IMR-90 (cell line): ENCODE results near the gene CGNL1. TPM values are rescaled to one million over a fixed set of nuclear protein-coding genes. Genes with fewer than 3 reads are reported as not detected.

Source experiments
- ATAC-seq: fragments of 200-7000 bp; cut with Tn5 transposase; 2 replicates; pipeline ENCODE4 v1.9.1; 2020; ENCODE audit warnings: low read depth, mild to moderate bottlenecking, moderate library complexity
- BruUV-seq: library from RNA; stranded (reverse); fragments of 400-500 nt; replicated peaks from 2 replicates; lab custom pipeline; 2021; lab: Mats Ljungman, UMichigan
- CTCF ChIA-PET: fragments of 300-600 bp; formaldehyde crosslinking; extraction: SDS; loops from one replicate; lab custom pipeline; 2021; ENCODE audit warnings: antibody characterized with exemption; lab: Yijun Ruan, JAX
- POLR2A ChIA-PET: fragments of 300-600 bp; sonication (Branson Sonifier 250); formaldehyde crosslinking; loops from one replicate; lab custom pipeline; 2022; ENCODE audit warnings: antibody characterized with exemption; ENCODE audit not compliant: unreplicated experiment; lab: Charles Lee
- DNase-seq: peaks from one replicate; pipeline ENCODE4 v3.0.0; 2013
- H2AFZ ChIP-seq: replicated peaks from 2 replicates; pipeline ENCODE3; 2013; ENCODE audit warnings: low read length, mild to moderate bottlenecking; ENCODE audit not compliant: poor library complexity
- H2AK5ac ChIP-seq: 2 replicates; pipeline ENCODE4 v1.6.1; 2013; ENCODE audit warnings: low read depth, low read length, inconsistent platforms
- H2AK9ac ChIP-seq: replicated peaks from 2 replicates; pipeline ENCODE3; 2013; ENCODE audit warnings: mild to moderate bottlenecking, low read depth, low read length, moderate library complexity; ENCODE audit not compliant: poor library complexity
- H2BK120ac ChIP-seq: 2 replicates; pipeline ENCODE4 v1.6.1; 2013; ENCODE audit warnings: low read depth, low read length, inconsistent platforms
- H2BK15ac ChIP-seq: 3 replicates; pipeline ENCODE4 v1.6.1; 2013; ENCODE audit warnings: low read depth, low read length, inconsistent platforms
- H2BK20ac ChIP-seq: 2 replicates; pipeline ENCODE4 v1.6.1; 2013; ENCODE audit warnings: low read depth, mild to moderate bottlenecking, inconsistent platforms, low read length, moderate library complexity
- H2BK5ac ChIP-seq: 2 replicates; pipeline ENCODE4 v1.6.1; 2013; ENCODE audit warnings: mild to moderate bottlenecking, low read depth, low read length, inconsistent platforms; ENCODE audit not compliant: poor library complexity, severe bottlenecking
- H3K14ac ChIP-seq: replicated peaks from 2 replicates; pipeline ENCODE4 v1.6.1; 2013; ENCODE audit warnings: low read depth, low read length, inconsistent platforms
- H3K18ac ChIP-seq: 2 replicates; pipeline ENCODE4 v1.6.1; 2013; ENCODE audit warnings: low read depth, low read length, control low read depth
- H3K23ac ChIP-seq: 2 replicates; pipeline ENCODE4 v1.6.1; 2013; ENCODE audit warnings: low read depth, low read length, inconsistent platforms
- H3K27ac ChIP-seq: 2 replicates; pipeline ENCODE4 v1.5.1; 2013; ENCODE audit warnings: mild to moderate bottlenecking, control low read depth, low read length; ENCODE audit not compliant: insufficient read depth
- H3K27me3 ChIP-seq: 2 replicates; pipeline ENCODE4 v1.6.1; 2013; ENCODE audit warnings: low read length; ENCODE audit not compliant: control insufficient read depth, insufficient read depth
- H3K36me3 ChIP-seq: 2 replicates; pipeline ENCODE4 v1.6.1; 2013; ENCODE audit warnings: low read length, mixed read lengths; ENCODE audit not compliant: control insufficient read depth, insufficient read depth
- H3K4ac ChIP-seq: 2 replicates; pipeline ENCODE4 v1.6.1; 2013; ENCODE audit warnings: low read depth, low read length, inconsistent platforms
- H3K4me1 ChIP-seq: 2 replicates; pipeline ENCODE4 v1.6.1; 2013; ENCODE audit warnings: low read length, mixed read lengths; ENCODE audit not compliant: control insufficient read depth, insufficient read depth
- H3K4me2 ChIP-seq: 2 replicates; pipeline ENCODE4 v1.6.1; 2013; ENCODE audit warnings: low read depth, mild to moderate bottlenecking, control low read depth, low read length, moderate library complexity
- H3K4me3 ChIP-seq: 2 replicates; pipeline ENCODE4 v1.5.1; 2013; ENCODE audit warnings: low read depth, mild to moderate bottlenecking, control low read depth, low read length, moderate library complexity; ENCODE audit not compliant: insufficient read depth
- H3K56ac ChIP-seq: 2 replicates; pipeline ENCODE4 v1.6.1; 2013; ENCODE audit warnings: low read length, inconsistent platforms; ENCODE audit not compliant: insufficient read depth; ENCODE audit errors: extremely low read depth
- H3K79me1 ChIP-seq, 2 experiments: 2 replicates each; pipeline ENCODE4 v1.6.1; 2013; ENCODE audit warnings: low read length in 2 of 2, inconsistent platforms in 1 of 2, low read depth in 1 of 2
- H3K9ac ChIP-seq: 2 replicates; pipeline ENCODE4 v1.6.1; 2013; ENCODE audit warnings: low read depth, low read length, control low read depth
- H3K9me1 ChIP-seq: 2 replicates; pipeline ENCODE4 v1.6.1; 2013; ENCODE audit warnings: low read length, inconsistent platforms; ENCODE audit not compliant: insufficient read depth
- H3K9me3 ChIP-seq: 2 replicates; pipeline ENCODE4 v1.6.1; 2013; ENCODE audit warnings: low read length; ENCODE audit not compliant: control insufficient read depth, insufficient read depth
- H4K20me1 ChIP-seq: 2 replicates; pipeline ENCODE4 v1.6.1; 2013; ENCODE audit warnings: low read length, inconsistent platforms; ENCODE audit not compliant: insufficient read depth
- H4K5ac ChIP-seq: 2 replicates; pipeline ENCODE4 v1.6.1; 2013; ENCODE audit warnings: mild to moderate bottlenecking, low read depth, low read length, control low read depth
- H4K8ac ChIP-seq, 2 experiments: 2 replicates each; pipeline ENCODE4 v1.6.1; 2013; ENCODE audit warnings: low read depth in 2 of 2, low read length in 2 of 2, control low read depth in 1 of 2, inconsistent platforms in 1 of 2
- H4K91ac ChIP-seq: 2 replicates; pipeline ENCODE4 v1.6.1; 2013; ENCODE audit warnings: low read depth, low read length, inconsistent platforms; ENCODE audit not compliant: insufficient read depth
- BHLHE40 ChIP-seq: fragments of 150-350 bp; IDR thresholded peaks from 2 replicates; pipeline ENCODE4 v1.6.1; 2016; ENCODE audit warnings: mild to moderate bottlenecking, low read depth, low read length
- CEBPB ChIP-seq: IDR thresholded peaks from 2 replicates; pipeline ENCODE4 v1.6.1; 2012; ENCODE audit warnings: low read depth, low read length, improper control_type of control experiment
- CTCF ChIP-seq: conservative IDR thresholded peaks from 2 replicates; pipeline ENCODE4 v1.5.1; 2012; ENCODE audit warnings: mild to moderate bottlenecking, low read depth, low read length, improper control_type of control experiment
- MAZ ChIP-seq: IDR thresholded peaks from 2 replicates; pipeline ENCODE4 v1.6.1; 2012; ENCODE audit warnings: low read depth, mild to moderate bottlenecking, low read length, improper control_type of control experiment, moderate library complexity, borderline replicate concordance
- MXI1 ChIP-seq: IDR thresholded peaks from 2 replicates; pipeline ENCODE4 v1.6.1; 2012; ENCODE audit warnings: low read depth, mild to moderate bottlenecking, low read length, moderate library complexity, borderline replicate concordance
- RCOR1 ChIP-seq: IDR thresholded peaks from 2 replicates; pipeline ENCODE4 v1.6.1; 2012; ENCODE audit warnings: mild to moderate bottlenecking, low read length, improper control_type of control experiment; ENCODE audit not compliant: insufficient replicate concordance
- SMC3 ChIP-seq: fragments of 150-350 bp; IDR thresholded peaks from 2 replicates; pipeline ENCODE4 v1.6.1; 2016; ENCODE audit warnings: low read depth, mild to moderate bottlenecking, antibody characterized with exemption, low read length, moderate library complexity
- USF2 ChIP-seq: fragments of 150-350 bp; IDR thresholded peaks from 2 replicates; pipeline ENCODE4 v1.6.1; 2017; ENCODE audit warnings: mild to moderate bottlenecking, antibody characterized with exemption, low read length, low read depth
- WGBS, 2 experiments: methylation state at CpG; one replicate each; pipeline versions ENCODE4 v1.1.5 to v1.1.7; 2013; ENCODE audit warnings: missing lambda C conversion rate in 2 of 2; ENCODE audit not compliant: insufficient read length in 1 of 2; ENCODE audit errors: extremely low coverage in 2 of 2; 5-methylcytosine and 5-hydroxymethylcytosine counted together
- dilution Hi-C: fragments of 300-500 bp; cut with HindIII; formaldehyde crosslinking; loops from one replicate; pipeline ENCODE4 v1.14.3; 2018; ENCODE audit warnings: low sequenced_read_pairs; ENCODE audit not compliant: unreplicated experiment
- in situ Hi-C: fragments of 300-500 bp; cut with MboI; formaldehyde crosslinking; loops from 3 replicates; pipeline ENCODE4 v1.14.3; 2019; ENCODE audit warnings: low sequenced_read_pairs, inconsistent platforms, mixed read lengths
- intact Hi-C: fragments of 100-400 bp; cut with micrococcal nuclease; formaldehyde crosslinking; loops from 2 replicates; pipeline ENCODE4 v1.10.0; 2022
- polyA plus RNA-seq, 3 experiments: library from polyadenylated mRNA; depleted of rRNA; stranded (reverse); fragments of >200 nt; gene quantifications; 2 replicates each; pipeline ENCODE4 v1.2.3, GENCODE V29; 2012; ENCODE audit warnings: low replicate concordance in 1 of 3
- total RNA-seq: library from RNA; depleted of rRNA; stranded (reverse); fragments of >200 nt; gene quantifications from 2 replicates; pipeline ENCODE4 v1.2.3, GENCODE V29; 2012

The CGNL1 gene
- total and polyA plus RNA-seq, 2 of the 4 experiments (the other 2 are of a cell fraction): 0.07 to 0.18 TPM

GRCh38 chr15:57599296-57599810 is 223.0 kb downstream of the CGNL1 start:
- Histone ChIP-seq H3K4me2 (no peak overlapping the region), H2AK5ac (no peak overlapping the region), H3K9ac (no peak overlapping the region), H3K4me1 (no peaks in the 10 kb centered on the region), H3K27me3 (peaks cover 9% of the 10 kb centered on the region), H4K5ac (no peak overlapping the region), H2BK20ac (no peak overlapping the region), H3K9me3 (no peaks in the 10 kb centered on the region), H3K79me1 (no peaks in the 10 kb centered on the region), H3K14ac (no peak overlapping the region), H3K23ac (no peak overlapping the region), H3K56ac (no peak overlapping the region), H2BK15ac (no peak overlapping the region), H3K4ac (no peak overlapping the region), H3K18ac (no peak overlapping the region), H3K36me3 (no peaks in the 10 kb centered on the region), H3K4me3 (no peak overlapping the region), H2AK9ac (no peak overlapping the region), H2BK120ac (no peak overlapping the region), H2AFZ (no peak overlapping the region), H4K20me1 (no peaks in the 10 kb centered on the region), H3K9me1 (no peaks in the 10 kb centered on the region), H2BK5ac (no peak overlapping the region), H4K91ac (no peak overlapping the region), H3K27ac (no peak overlapping the region), H4K8ac (no peak overlapping the region)
- intact Hi-C loops (no loop called here), in situ Hi-C loops (no loop called here), dilution Hi-C loops (no loop called here)
- 80% methylated on average over 5 of the region's 10 CpGs; no CpG with 5 or more reads in 1 of the 2 experiments for WGBS, 2 experiments
- no peak for DNase-seq
- TF ChIP-seq SMC3: no peak
- no peak for TF ChIP-seq MAZ
- TF ChIP-seq BHLHE40: no peak
- TF ChIP-seq MXI1: no peak
- no peak for TF ChIP-seq RCOR1
- TF ChIP-seq CEBPB: no peak
- no peak for TF ChIP-seq CTCF
- no peak for TF ChIP-seq USF2
- ChIA-PET CTCF (no interaction called here), POLR2A (no interaction called here)
- BruUV-seq: no TSS peak
- no peak for ATAC-seq
